ENCODE measurements around the gene PER1. TPM values are rescaled to one million over a fixed set of nuclear protein-coding genes. Genes with fewer than 3 reads are reported as not detected.
A peak's percentile ranks its signal among the peaks of the same experiment; 100 is the strongest.

PER1 gene
- total RNA-seq, 2 experiments from 2014 or later: 46.5 to 55.9 TPM

DNA sequence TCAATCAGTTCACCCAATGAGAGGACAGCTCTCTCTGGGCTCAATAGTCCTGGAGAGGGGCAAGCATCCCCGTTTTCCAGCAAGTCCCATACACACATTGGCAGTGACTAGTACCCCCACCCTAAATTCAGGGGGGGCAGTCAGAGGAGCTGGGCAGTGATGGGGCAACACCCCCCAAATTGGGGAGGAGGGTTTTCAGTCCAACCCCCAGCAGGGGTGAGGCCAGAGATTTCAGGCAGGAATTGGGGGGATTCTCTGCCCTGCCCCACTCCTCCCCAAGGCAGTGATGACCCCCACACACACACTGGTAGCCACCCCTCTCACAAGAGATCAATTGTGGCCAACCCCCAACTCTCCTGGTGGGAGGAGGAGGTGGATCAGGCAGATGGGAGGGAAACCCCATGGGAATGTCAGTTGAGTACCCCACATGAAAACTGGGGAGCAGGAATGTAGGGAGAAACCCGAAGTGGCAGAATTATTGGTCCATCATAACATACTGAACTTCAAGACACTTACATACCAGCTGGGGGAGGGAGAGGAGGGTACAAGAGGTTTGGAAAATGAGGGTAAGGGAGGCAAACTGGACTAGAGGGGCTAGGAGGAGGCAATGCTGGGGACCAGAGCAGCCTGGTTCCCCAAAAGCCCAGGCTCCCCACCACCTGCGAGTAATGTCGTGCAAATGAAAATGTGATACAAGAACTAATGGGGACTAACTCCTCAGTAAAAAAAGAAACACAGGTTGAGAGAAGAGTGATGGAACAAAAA, 7.4 kb upstream of the PER1 start:
- intact Hi-C loops (cut with DNase I, micrococcal nuclease): loop anchor here (5.0 to 10.0 kb wide), 4 partner anchors 77 to 915 kb away; partner anchors contain the start of genes CD68 (in 1 of the 2), GABARAP (in 1 of the 2), POLR2A (in 1 of the 2) and SLC35G6 (in 1 of the 2)
- no peak for DNase-seq
- H3K27ac Mint-ChIP-seq: peak overlapping the region; percentile 79

DNA sequence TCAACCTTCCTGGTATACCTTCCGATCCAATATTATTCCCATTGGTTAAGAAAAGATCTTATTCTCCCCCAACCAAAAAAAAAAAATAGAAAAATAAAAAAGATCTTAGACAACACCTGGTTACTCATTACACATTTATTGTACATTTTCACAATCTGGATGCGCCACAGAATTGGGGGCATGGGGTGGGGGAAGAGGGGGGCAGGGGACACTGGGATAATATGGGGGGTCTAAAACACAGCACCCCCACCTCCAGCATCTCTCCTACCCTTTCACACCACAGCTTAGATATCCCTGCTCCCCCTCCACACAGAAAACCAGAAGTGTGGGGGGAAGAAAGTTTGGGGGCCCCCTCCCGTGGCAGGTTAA, 6.8 kb upstream of the PER1 start:
- CTCF ChIA-PET: interaction anchor here (0.5 to 6.9 kb wide), 13 partner anchors 8 to 243 kb away, joined by 3 to 88 read pairs (median 4); partner anchors contain the start of genes ALOXE3, HES7 and RNF227
- peaks cover 45% of the 10 kb centered on the region for H3K4me1 Mint-ChIP-seq
- POLR2A ChIA-PET: interaction anchor here (0.8 to 4.3 kb wide), 2 partner anchors 9 to 14 kb away, joined by 3 to 85 read pairs; no protein-coding TSS in a partner anchor

More for the DNA sequence above, 7.4 kb upstream of the PER1 start:
- Mint-ChIP-seq H3K27me3 (no peaks in the 10 kb centered on the region), H3K4me1 (peaks cover 51% of the 10 kb centered on the region), H3K4me3 (no peak overlapping the region), H3K36me3 (ENCODE audit: low read depth) (peaks cover 33% of the 10 kb centered on the region), H3K9me3 (ENCODE audit: low read depth) (no peaks in the 10 kb centered on the region)
- ChIA-PET POLR2A (interaction anchor here (2.7 kb wide), 1 partner anchor 14 kb away, joined by 23 read pairs; no protein-coding TSS in a partner anchor), CTCF (interaction anchor here (0.5 to 6.9 kb wide), 10 partner anchors 8 to 169 kb away, joined by 3 to 88 read pairs (median 3); partner anchors contain the start of genes ALOXE3 and HES7)
- ATAC-seq: no peak

DNA sequence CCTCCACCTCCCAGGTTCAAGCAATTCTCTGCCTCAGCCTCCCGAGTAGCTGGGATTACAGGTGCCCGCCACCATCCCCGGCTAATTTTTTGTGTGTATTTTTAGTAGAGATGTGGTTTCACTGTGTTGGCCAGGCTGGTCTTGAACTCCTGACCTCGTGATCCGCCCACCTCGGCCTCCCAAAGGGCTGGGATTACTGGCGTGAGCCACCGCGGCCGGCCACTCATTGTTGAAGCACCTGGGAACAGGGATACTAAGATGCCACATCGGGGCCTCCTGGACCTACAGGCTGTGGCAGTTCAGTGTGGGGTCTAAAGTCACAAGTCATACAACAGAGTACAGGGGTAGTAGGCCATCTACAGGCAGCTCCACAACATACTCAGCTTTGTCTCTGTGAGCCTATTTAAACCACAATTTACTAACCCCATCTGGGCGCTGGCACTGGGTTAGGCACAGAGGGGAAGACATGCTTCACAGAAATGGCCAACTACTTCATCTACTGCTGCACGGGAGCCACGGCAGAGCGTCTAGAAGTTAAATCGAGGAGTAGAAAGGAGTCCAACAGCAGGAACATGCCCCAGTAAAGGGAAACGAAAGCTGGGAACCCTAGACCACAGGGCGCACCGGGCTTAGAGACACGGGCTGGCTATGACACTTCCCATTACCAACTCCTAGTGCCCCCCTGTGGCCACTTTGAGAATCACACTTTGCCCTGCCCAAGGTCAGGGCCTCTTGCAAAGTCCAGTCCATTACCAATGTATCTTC, 6.2 kb upstream of the PER1 start:
- ChIA-PET POLR2A (interaction anchor here (0.8 to 4.3 kb wide), 2 partner anchors 9 to 15 kb away, joined by 3 to 85 read pairs; no protein-coding TSS in a partner anchor), CTCF (interaction anchor here (0.5 to 6.9 kb wide), 14 partner anchors 9 to 243 kb away, joined by 3 to 88 read pairs (median 4); partner anchors contain the start of genes ALOXE3, HES7 and RNF227)
- Mint-ChIP-seq H3K4me3 (no peak overlapping the region), H3K4me1 (peaks cover 42% of the 10 kb centered on the region), H3K27ac (peak overlapping the region; percentile 66), H3K9me3 (ENCODE audit: low read depth) (no peaks in the 10 kb centered on the region), H3K36me3 (ENCODE audit: low read depth) (peaks cover 33% of the 10 kb centered on the region), H3K27me3 (no peaks in the 10 kb centered on the region)
- DNase-seq (peak; percentile 94), ATAC-seq (peak; percentile 11)
- intact Hi-C loops (cut with DNase I, micrococcal nuclease): loop anchor here (5.0 to 10.0 kb wide), 4 partner anchors 76 to 914 kb away; partner anchors contain the start of genes CD68 (in 1 of the 2), GABARAP (in 1 of the 2), POLR2A (in 1 of the 2) and SLC35G6 (in 1 of the 2)

More for the DNA sequence above, 6.8 kb upstream of the PER1 start:
- Mint-ChIP-seq H3K36me3 (ENCODE audit: low read depth) (peaks cover 33% of the 10 kb centered on the region), H3K9me3 (ENCODE audit: low read depth) (no peaks in the 10 kb centered on the region), H3K27ac (peak overlapping the region; percentile 66), H3K4me3 (no peak overlapping the region), H3K27me3 (no peaks in the 10 kb centered on the region)
- intact Hi-C loops (cut with DNase I, micrococcal nuclease): loop anchor here (5.0 to 10.0 kb wide), 4 partner anchors 77 to 914 kb away; partner anchors contain the start of genes CD68 (in 1 of the 2), GABARAP (in 1 of the 2), POLR2A (in 1 of the 2) and SLC35G6 (in 1 of the 2)
- ATAC-seq: no peak
- no peak for DNase-seq

DNA sequence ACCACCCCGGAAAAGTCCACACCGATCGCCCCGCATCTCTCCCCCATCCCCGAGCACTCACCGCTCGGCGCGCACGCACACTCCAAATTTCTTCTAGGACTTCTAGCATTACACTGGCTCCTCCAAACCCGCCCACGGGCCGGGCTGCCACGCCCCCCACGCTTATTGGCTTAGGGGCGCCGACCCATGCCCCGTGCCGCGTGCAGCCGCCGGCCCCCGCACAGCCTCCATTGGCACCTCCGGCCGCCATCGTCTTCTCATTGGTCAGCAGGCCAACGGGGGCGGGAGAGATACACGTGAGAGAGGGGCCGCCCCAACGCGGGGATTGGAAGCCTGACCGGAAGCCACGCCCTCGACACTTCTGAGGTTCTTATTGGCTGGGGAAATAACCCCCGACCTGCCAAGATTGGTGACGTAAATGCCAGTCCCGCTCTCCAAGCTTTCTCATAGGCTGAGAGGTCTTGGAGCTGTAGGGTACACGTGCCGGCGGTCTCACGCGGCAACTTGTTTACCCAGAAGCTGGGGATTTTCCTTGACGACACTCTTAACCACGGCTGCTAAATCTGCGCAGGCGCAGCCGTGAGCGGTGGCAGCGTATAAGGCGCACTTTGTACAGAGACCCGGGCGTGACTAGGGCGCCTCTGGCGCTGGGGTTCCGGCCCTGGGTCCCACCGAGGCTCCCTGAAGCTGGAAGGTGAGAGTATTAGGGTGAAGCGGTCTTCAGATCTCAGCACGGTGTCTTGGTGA, 4.2 kb upstream of the PER1 start:
- ChIA-PET POLR2A (interaction anchor here (0.6 to 4.3 kb wide), 11 partner anchors 13 to 91 kb away, joined by 3 to 85 read pairs (median 6); partner anchors contain the start of genes BORCS6, CTC1 and TMEM107), CTCF (interaction anchor here (0.5 to 6.9 kb wide), 11 partner anchors 17 to 83 kb away, joined by 3 to 88 read pairs (median 4); partner anchors contain the start of genes ALOXE3 and HES7)
- no peak overlapping the region for H3K27ac Mint-ChIP-seq
- intact Hi-C loops (cut with DNase I, micrococcal nuclease): loop anchor here (1.0 to 10.0 kb wide), 21 partner anchors 17 to 912 kb away; partner anchors contain the start of genes CD68 (in 1 of the 2), GABARAP (in 1 of the 2), NAA38 (in 1 of the 2) and NEURL4 (in 1 of the 2)
- no peaks in the 10 kb centered on the region for H3K27me3 Mint-ChIP-seq
- H3K4me3 Mint-ChIP-seq: no peak overlapping the region
- ATAC-seq (peak; percentile 75), DNase-seq (peak; percentile 100)
- no peaks in the 10 kb centered on the region for H3K9me3 Mint-ChIP-seq (ENCODE audit: low read depth)
- peaks cover 30% of the 10 kb centered on the region for H3K36me3 Mint-ChIP-seq (ENCODE audit: low read depth)
- peaks cover 49% of the 10 kb centered on the region for H3K4me1 Mint-ChIP-seq

DNA sequence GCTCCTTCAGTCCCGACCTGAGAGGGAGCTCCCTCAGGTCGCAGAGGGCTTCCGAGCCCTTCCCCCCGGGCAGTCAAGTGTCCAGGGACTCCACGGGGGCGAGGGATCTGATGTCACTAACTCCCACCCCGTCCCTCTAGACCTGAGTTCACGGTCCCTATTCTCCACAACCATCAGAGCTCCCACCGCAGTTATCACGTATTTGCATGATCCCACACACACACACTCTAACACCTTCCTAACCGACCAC, 3.7 kb upstream of the PER1 start:
- no peak overlapping the region for H3K4me3 Mint-ChIP-seq
- no peak overlapping the region for H3K27ac Mint-ChIP-seq
- H3K27me3 Mint-ChIP-seq: no peaks in the 10 kb centered on the region
- CTCF ChIA-PET: interaction anchor here (0.7 to 6.9 kb wide), 7 partner anchors 18 to 82 kb away, joined by 3 to 88 read pairs (median 4); partner anchors contain the start of genes ALOXE3 and HES7
- no peaks in the 10 kb centered on the region for H3K9me3 Mint-ChIP-seq (ENCODE audit: low read depth)
- H3K36me3 Mint-ChIP-seq (ENCODE audit: low read depth): peaks cover 25% of the 10 kb centered on the region
- intact Hi-C loops (cut with DNase I, micrococcal nuclease): loop anchor here (1.0 to 10.0 kb wide), 21 partner anchors 17 to 911 kb away; partner anchors contain the start of genes CD68 (in 1 of the 2), GABARAP (in 1 of the 2), NAA38 (in 1 of the 2) and NEURL4 (in 1 of the 2)
- no peak for DNase-seq
- H3K4me1 Mint-ChIP-seq: peaks cover 44% of the 10 kb centered on the region
- no peak for ATAC-seq
- POLR2A ChIA-PET: interaction anchor here (0.6 to 4.3 kb wide), 7 partner anchors 15 to 66 kb away, joined by 3 to 85 read pairs (median 10); partner anchors contain the start of gene TMEM107

DNA sequence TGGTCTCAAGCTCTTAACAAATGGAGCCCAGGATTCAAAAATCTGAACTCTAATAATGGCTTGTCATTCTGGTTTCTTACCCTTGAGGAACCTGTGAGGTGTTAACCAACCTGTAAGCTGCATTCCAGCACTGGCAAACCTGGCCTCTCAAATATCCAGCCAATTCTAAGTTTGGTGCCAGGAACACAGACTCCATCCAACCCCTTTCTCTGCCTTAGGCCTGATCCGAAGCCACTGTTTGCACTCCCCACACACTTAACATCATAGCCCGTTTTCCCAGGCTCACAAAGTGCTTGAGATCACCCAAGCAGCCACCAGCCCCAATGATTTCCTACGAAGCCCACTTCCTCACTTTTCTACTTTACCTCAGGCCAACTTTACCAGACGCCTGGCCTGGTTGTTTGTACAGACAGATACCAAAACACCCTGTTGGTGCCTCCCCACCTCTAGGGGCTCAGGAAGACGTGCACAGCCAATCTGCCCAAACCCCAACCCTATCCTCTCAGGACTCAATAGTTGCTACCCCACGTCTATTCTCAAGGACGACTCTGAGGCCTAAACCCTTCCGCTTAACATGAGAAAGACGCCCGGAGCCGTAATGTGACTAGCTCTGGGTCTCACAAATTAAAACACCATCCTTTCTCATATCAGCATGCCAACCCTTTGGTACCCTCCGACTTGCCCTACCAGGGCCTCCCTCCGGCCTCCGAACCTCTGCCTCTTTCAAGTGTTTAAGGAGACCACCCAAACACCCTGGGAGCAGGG, 3.2 kb upstream of the PER1 start:
- H3K27ac Mint-ChIP-seq: no peak overlapping the region
- H3K9me3 Mint-ChIP-seq (ENCODE audit: low read depth): no peaks in the 10 kb centered on the region
- intact Hi-C loops (cut with DNase I, micrococcal nuclease): loop anchor here (5.0 to 10.0 kb wide), 4 partner anchors 73 to 911 kb away; partner anchors contain the start of genes CD68 (in 1 of the 2), GABARAP (in 1 of the 2), POLR2A (in 1 of the 2) and SLC35G6 (in 1 of the 2)
- H3K36me3 Mint-ChIP-seq (ENCODE audit: low read depth): peaks cover 20% of the 10 kb centered on the region
- ChIA-PET POLR2A (interaction anchor here (0.6 to 4.3 kb wide), 8 partner anchors 9 to 66 kb away, joined by 3 to 85 read pairs (median 8); partner anchors contain the start of genes BORCS6 and TMEM107), CTCF (interaction anchor here (0.7 to 6.9 kb wide), 5 partner anchors 17 to 66 kb away, joined by 3 to 88 read pairs (median 5); partner anchors contain the start of genes ALOXE3 and HES7)
- DNase-seq (no peak), ATAC-seq (no peak)
- H3K4me1 Mint-ChIP-seq: peaks cover 42% of the 10 kb centered on the region
- H3K4me3 Mint-ChIP-seq: no peak overlapping the region
- no peaks in the 10 kb centered on the region for H3K27me3 Mint-ChIP-seq

DNA sequence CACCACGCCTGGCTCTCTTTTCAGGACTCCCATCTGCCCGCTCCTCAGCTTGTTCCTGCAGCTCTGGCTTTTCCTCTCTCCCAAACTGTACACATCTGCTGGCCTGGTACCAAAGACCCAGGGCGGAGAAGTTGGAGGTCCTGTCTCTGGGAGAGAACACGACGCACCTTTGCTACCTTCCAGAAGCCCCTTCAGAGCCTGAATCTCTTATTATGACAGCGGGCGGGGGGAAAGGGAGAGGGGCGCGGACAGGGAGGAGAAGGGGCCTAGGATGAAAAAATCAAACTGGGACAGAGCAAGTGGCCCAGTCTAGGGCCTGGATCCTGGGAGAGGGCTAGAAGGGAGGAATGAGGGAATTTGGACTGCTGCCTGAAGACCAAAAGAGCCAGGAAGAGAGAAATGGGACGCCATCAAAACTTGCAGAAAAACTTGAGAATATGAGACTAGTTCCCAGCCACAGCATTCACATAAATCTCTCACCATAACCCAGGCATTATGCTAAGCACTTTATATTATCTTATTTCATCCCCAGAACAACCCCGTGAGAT, 2.5 kb upstream of the PER1 start:
- intact Hi-C loops (cut with DNase I, micrococcal nuclease): loop anchor here (5.0 to 10.0 kb wide), 6 partner anchors 72 to 910 kb away; partner anchors contain the start of genes CD68 (in 1 of the 2), CNTROB (in 1 of the 2), GABARAP (in 1 of the 2) and POLR2A (in 1 of the 2)
- POLR2A ChIA-PET: interaction anchor here (0.6 to 4.3 kb wide), 7 partner anchors 9 to 104 kb away, joined by 3 to 85 read pairs (median 5); partner anchors contain the start of genes BORCS6 and CTC1
- CTCF ChIA-PET: interaction anchor here (4.7 to 6.9 kb wide), 2 partner anchors 17 to 34 kb away, joined by 36 to 88 read pairs; partner anchors contain the start of genes ALOXE3 and HES7

DNA sequence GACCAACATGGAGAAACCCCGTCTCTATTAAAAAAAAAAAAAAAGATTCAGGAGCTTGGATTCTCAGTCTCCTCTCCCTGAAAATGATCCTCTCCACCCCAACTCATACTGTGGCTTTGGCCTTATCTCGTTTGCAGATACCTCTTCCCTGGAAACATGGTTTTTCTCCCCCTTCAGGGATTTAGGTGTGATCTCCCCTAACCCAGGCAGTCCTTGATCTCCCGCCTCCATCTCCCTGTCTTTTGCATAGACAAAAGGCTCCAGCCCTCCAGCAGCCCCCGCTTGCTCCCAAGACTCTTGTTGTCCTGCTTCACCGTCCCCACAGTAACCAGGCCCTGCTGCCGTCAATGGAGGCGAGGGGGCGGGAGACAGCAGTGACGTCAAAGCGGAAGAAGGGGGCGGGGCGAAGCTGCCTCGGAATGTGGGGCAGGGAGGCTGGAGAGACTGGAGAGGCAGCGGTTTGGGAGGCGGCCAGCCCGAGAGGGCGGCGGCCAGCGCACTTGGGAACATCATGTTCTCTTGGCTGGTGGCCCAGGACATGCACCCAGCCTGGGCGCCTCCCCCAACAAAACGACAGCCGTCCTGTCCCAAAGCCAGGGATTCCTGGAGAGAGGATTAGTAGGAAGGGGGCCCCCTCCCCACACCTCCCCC, 1.9 kb upstream of the PER1 start:
- Mint-ChIP-seq H3K9me3 (ENCODE audit: low read depth) (no peaks in the 10 kb centered on the region), H3K4me3 (no peak overlapping the region), H3K27me3 (no peaks in the 10 kb centered on the region), H3K27ac (no peak overlapping the region), H3K36me3 (ENCODE audit: low read depth) (peaks cover 16% of the 10 kb centered on the region), H3K4me1 (peaks cover 38% of the 10 kb centered on the region)
- ChIA-PET CTCF (interaction anchor here (0.6 to 6.9 kb wide), 6 partner anchors 15 to 91 kb away, joined by 3 to 88 read pairs (median 3); partner anchors contain the start of genes ALOXE3 and HES7), POLR2A (interaction anchor here (0.6 to 2.2 kb wide), 7 partner anchors 10 to 105 kb away, joined by 3 to 20 read pairs (median 5); partner anchors contain the start of genes BORCS6 and CTC1)
- intact Hi-C loops (cut with DNase I, micrococcal nuclease): loop anchor here (5.0 to 10.0 kb wide), 5 partner anchors 222 to 909 kb away; partner anchors contain the start of genes CD68 (in 1 of the 2), CNTROB (in 1 of the 2), GABARAP (in 1 of the 2) and POLR2A (in 1 of the 2)
- ATAC-seq (no peak), DNase-seq (peak; percentile 94)

More for the DNA sequence above, 2.5 kb upstream of the PER1 start:
- ATAC-seq (no peak), DNase-seq (no peak)
- H3K4me3 Mint-ChIP-seq: no peak overlapping the region
- no peaks in the 10 kb centered on the region for H3K27me3 Mint-ChIP-seq
- peaks cover 17% of the 10 kb centered on the region for H3K36me3 Mint-ChIP-seq (ENCODE audit: low read depth)
- H3K27ac Mint-ChIP-seq: no peak overlapping the region
- H3K9me3 Mint-ChIP-seq (ENCODE audit: low read depth): no peaks in the 10 kb centered on the region
- H3K4me1 Mint-ChIP-seq: peaks cover 40% of the 10 kb centered on the region

Data from activated CD4-positive, alpha-beta T cell treated with anti-CD3 and anti-CD28 coated beads for 36 hours (primary cell).